ENCODE measurements around the gene DYDC2. TPM values are rescaled to one million over a fixed set of nuclear protein-coding genes. Genes with fewer than 3 reads are reported as not detected.

The DYDC2 gene
- total RNA-seq, 1 donor from 2014 or later, result not detected

DNA sequence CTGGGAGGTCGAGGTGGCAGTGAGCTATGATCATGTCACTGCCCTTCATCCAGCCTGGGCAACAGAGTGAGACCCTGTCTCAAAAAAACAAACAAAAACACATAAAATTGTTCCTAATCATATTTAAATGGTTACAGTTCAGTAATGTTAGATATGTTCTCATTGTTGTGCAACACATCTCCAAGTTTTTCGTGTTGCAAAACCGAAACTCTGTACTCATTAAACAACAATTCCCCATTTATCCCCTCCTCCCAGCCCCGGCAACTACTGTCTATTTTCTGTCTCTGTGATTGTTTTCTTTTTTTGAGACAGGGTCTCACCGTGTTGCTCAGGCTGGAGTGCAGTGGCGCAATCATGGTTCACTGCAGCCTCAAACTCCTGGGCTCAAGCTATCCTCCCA, 35.7 kb downstream of the DYDC2 start:
- Mint-ChIP-seq H3K27me3 (ENCODE audit: unreplicated experiment) (peaks cover 2% of the 10 kb centered on the region), H3K4me3 (ENCODE audit: unreplicated experiment) (no peak overlapping the region), H3K9me3 (ENCODE audit: unreplicated experiment) (no peaks in the 10 kb centered on the region), H3K27ac (ENCODE audit: unreplicated experiment) (no peak overlapping the region), H3K36me3 (ENCODE audit: low read depth, unreplicated experiment) (no peaks in the 10 kb centered on the region), H3K4me1 (ENCODE audit: unreplicated experiment) (no peaks in the 10 kb centered on the region)
- DNase-seq (ENCODE audit: low spot score), result no peak
- TF ChIP-seq, protein P1, sequence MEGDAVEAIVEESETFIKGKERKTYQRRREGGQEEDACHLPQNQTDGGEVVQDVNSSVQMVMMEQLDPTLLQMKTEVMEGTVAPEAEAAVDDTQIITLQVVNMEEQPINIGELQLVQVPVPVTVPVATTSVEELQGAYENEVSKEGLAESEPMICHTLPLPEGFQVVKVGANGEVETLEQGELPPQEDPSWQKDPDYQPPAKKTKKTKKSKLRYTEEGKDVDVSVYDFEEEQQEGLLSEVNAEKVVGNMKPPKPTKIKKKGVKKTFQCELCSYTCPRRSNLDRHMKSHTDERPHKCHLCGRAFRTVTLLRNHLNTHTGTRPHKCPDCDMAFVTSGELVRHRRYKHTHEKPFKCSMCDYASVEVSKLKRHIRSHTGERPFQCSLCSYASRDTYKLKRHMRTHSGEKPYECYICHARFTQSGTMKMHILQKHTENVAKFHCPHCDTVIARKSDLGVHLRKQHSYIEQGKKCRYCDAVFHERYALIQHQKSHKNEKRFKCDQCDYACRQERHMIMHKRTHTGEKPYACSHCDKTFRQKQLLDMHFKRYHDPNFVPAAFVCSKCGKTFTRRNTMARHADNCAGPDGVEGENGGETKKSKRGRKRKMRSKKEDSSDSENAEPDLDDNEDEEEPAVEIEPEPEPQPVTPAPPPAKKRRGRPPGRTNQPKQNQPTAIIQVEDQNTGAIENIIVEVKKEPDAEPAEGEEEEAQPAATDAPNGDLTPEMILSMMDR (IDR thresholded peaks at IDR 0.05; ENCODE audit: unreplicated experiment), result no peak

DNA sequence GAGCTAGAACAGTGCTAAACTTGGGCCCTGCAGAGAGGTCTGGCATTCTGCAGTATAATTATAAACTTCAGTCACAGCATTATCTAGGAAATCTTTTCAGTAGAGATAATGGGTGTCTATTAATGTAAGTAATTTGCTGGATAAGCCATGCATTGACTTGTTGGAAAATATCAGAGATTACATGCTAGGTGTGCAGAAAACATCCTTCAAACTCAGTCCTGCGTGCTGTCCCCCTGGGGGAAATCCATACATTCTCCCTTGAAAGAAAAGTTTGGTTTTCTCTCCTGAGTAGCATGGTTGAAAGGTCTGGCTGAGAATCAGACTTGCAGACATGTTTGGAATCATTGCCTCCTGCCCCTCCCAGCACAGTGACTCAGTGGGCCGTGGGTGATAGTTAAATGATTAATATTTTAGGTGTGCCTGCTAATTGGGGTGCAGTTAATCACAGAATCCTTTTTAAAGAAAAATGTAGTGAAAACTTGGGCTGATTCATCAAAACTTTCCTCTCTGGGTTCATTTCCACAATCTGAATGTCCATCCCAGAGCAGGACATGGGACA, 37.9 kb downstream of the DYDC2 start:
- Mint-ChIP-seq H3K4me1 (ENCODE audit: unreplicated experiment) (no peaks in the 10 kb centered on the region), H3K36me3 (ENCODE audit: low read depth, unreplicated experiment) (no peaks in the 10 kb centered on the region), H3K4me3 (ENCODE audit: unreplicated experiment) (no peak overlapping the region), H3K27ac (ENCODE audit: unreplicated experiment) (no peak overlapping the region), H3K9me3 (ENCODE audit: unreplicated experiment) (no peaks in the 10 kb centered on the region), H3K27me3 (ENCODE audit: unreplicated experiment) (peaks cover 2% of the 10 kb centered on the region)
- TF ChIP-seq, protein P1 (IDR thresholded peaks at IDR 0.05; ENCODE audit: unreplicated experiment), result no peak
- DNase-seq (ENCODE audit: low spot score), result no peak

DNA sequence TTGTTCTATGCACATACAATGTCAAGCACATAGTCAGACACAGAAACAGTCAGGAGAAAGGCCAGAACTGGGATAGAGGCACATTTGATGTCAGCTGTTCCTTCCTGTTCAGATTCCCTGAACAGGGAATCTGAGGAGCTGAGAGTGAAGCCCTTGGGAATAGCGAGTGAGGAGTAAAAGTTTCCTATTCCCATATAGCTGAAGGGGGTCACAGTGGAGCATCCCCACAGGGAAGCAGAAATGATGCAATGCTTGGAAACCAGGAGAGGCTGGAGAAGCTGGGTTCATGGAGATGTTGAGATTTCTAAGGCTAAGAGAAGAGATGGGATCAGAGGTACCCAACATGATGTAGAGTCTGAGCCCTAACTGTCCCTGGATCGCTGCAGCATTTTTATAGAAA, 40.4 kb downstream of the DYDC2 start:
- H3K9me3 Mint-ChIP-seq (ENCODE audit: unreplicated experiment), result no peaks in the 10 kb centered on the region
- peaks cover 4% of the 10 kb centered on the region for H3K27me3 Mint-ChIP-seq (ENCODE audit: unreplicated experiment)
- H3K4me3 Mint-ChIP-seq (ENCODE audit: unreplicated experiment), result no peak overlapping the region
- DNase-seq (ENCODE audit: low spot score), result no peak
- H3K4me1 Mint-ChIP-seq (ENCODE audit: unreplicated experiment), result no peaks in the 10 kb centered on the region
- TF ChIP-seq, protein P1 (IDR thresholded peaks at IDR 0.05; ENCODE audit: unreplicated experiment), result no peak
- no peaks in the 10 kb centered on the region for H3K36me3 Mint-ChIP-seq (ENCODE audit: low read depth, unreplicated experiment)
- no peak overlapping the region for H3K27ac Mint-ChIP-seq (ENCODE audit: unreplicated experiment)

GRCh38 chr10:80400136-80400804, 43.7 kb downstream of the DYDC2 start:
- no peaks in the 10 kb centered on the region for H3K9me3 Mint-ChIP-seq (ENCODE audit: unreplicated experiment)
- peaks cover 4% of the 10 kb centered on the region for H3K27me3 Mint-ChIP-seq (ENCODE audit: unreplicated experiment)
- TF ChIP-seq, protein P1 (IDR thresholded peaks at IDR 0.05; ENCODE audit: unreplicated experiment), result no peak
- no peaks in the 10 kb centered on the region for H3K36me3 Mint-ChIP-seq (ENCODE audit: low read depth, unreplicated experiment)
- no peak overlapping the region for H3K4me3 Mint-ChIP-seq (ENCODE audit: unreplicated experiment)
- H3K27ac Mint-ChIP-seq (ENCODE audit: unreplicated experiment), result no peak overlapping the region
- H3K4me1 Mint-ChIP-seq (ENCODE audit: unreplicated experiment), result no peaks in the 10 kb centered on the region
- no peak for DNase-seq (ENCODE audit: low spot score)

GRCh38 chr10:80405035-80405434, 48.5 kb downstream of the DYDC2 start:
- Mint-ChIP-seq H3K9me3 (ENCODE audit: unreplicated experiment) (no peaks in the 10 kb centered on the region), H3K27me3 (ENCODE audit: unreplicated experiment) (peaks cover 4% of the 10 kb centered on the region), H3K4me1 (ENCODE audit: unreplicated experiment) (peaks cover 29% of the 10 kb centered on the region), H3K27ac (ENCODE audit: unreplicated experiment) (no peak overlapping the region), H3K4me3 (ENCODE audit: unreplicated experiment) (no peak overlapping the region), H3K36me3 (ENCODE audit: low read depth, unreplicated experiment) (peaks cover 13% of the 10 kb centered on the region)
- DNase-seq (ENCODE audit: low spot score), result no peak
- TF ChIP-seq, protein P1 (IDR thresholded peaks at IDR 0.05; ENCODE audit: unreplicated experiment), result no peak

Data from endothelial cell (in vitro differentiated cells).